ENCODE results near the gene SART3.

DNA sequence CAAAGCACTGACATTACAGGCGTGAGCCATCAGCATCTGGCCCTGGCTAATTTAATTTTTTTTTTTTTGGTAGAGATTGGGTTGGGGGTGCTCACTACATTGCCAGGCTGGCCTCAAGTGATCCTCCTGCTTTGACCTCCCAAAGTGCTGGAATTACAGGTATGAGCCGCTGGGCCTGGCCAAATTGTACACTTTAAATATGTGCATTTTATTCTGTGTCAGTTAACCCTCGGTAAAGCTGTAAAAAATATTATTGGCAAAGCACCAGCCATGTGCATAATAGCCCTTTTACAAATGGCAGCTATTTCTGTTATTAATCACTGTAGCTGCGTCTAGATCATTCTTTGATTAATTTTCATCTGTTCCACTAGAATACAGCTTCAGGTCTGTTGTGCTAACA lies 24.9 kb upstream of the SART3 start:
- TF ChIP-seq POLR2A (IDR thresholded peaks at IDR 0.05; ENCODE audit: low read length), result no peak
- no peak for TF ChIP-seq GATA1 (IDR thresholded peaks at IDR 0.05; ENCODE audit: low read depth, low read length)

All from erythroblast (primary cell).